ENCODE results near the gene DNAH11.
"Not testable (repeated sequence)": the region's sequence is repeated elsewhere in the genome, so short reads cannot be mapped to it uniquely, and the experiment has no call there.

DNA sequence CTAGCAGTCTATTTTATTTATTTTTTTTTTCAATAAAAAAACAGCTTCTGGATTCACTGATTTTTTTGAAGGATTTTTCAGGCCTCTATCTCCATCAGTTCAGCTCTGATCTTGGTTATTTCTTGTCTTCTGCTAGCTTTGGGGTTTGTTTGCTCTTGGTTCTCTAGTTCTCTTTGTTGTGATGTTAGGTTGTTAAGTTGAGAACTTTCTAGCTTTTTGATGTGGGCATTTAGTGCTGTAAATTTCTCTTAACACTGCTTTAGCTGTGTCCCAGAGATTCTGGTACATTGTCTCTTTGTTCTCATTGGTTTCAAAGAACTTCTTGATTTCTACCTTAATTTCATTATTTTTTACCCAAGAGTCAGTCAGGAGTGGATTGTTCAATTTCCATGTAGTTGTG is 9.2 kb upstream of the DNAH11 start:
- TF ChIP-seq, protein P1, sequence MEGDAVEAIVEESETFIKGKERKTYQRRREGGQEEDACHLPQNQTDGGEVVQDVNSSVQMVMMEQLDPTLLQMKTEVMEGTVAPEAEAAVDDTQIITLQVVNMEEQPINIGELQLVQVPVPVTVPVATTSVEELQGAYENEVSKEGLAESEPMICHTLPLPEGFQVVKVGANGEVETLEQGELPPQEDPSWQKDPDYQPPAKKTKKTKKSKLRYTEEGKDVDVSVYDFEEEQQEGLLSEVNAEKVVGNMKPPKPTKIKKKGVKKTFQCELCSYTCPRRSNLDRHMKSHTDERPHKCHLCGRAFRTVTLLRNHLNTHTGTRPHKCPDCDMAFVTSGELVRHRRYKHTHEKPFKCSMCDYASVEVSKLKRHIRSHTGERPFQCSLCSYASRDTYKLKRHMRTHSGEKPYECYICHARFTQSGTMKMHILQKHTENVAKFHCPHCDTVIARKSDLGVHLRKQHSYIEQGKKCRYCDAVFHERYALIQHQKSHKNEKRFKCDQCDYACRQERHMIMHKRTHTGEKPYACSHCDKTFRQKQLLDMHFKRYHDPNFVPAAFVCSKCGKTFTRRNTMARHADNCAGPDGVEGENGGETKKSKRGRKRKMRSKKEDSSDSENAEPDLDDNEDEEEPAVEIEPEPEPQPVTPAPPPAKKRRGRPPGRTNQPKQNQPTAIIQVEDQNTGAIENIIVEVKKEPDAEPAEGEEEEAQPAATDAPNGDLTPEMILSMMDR (IDR thresholded peaks at IDR 0.05) = not testable (repeated sequence)
- not testable (repeated sequence) for TF ChIP-seq SIN3A (IDR thresholded peaks at IDR 0.05; ENCODE audit: borderline replicate concordance, insufficient read depth, low read depth, low read length); POLR2AphosphoS5 (IDR thresholded peaks at IDR 0.05; ENCODE audit: low read depth, low read length)
- TF ChIP-seq, protein P2, sequence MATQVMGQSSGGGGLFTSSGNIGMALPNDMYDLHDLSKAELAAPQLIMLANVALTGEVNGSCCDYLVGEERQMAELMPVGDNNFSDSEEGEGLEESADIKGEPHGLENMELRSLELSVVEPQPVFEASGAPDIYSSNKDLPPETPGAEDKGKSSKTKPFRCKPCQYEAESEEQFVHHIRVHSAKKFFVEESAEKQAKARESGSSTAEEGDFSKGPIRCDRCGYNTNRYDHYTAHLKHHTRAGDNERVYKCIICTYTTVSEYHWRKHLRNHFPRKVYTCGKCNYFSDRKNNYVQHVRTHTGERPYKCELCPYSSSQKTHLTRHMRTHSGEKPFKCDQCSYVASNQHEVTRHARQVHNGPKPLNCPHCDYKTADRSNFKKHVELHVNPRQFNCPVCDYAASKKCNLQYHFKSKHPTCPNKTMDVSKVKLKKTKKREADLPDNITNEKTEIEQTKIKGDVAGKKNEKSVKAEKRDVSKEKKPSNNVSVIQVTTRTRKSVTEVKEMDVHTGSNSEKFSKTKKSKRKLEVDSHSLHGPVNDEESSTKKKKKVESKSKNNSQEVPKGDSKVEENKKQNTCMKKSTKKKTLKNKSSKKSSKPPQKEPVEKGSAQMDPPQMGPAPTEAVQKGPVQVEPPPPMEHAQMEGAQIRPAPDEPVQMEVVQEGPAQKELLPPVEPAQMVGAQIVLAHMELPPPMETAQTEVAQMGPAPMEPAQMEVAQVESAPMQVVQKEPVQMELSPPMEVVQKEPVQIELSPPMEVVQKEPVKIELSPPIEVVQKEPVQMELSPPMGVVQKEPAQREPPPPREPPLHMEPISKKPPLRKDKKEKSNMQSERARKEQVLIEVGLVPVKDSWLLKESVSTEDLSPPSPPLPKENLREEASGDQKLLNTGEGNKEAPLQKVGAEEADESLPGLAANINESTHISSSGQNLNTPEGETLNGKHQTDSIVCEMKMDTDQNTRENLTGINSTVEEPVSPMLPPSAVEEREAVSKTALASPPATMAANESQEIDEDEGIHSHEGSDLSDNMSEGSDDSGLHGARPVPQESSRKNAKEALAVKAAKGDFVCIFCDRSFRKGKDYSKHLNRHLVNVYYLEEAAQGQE (IDR thresholded peaks at IDR 0.05; ENCODE audit: insufficient read depth in 1 of 2, low read depth in 2 of 2, low read length in 1 of 2) = not testable (repeated sequence)

All from Panc1 (cell line).